Skeletal muscle tissue (tissue), 4 donors: ENCODE measurements around the gene CRTC1. TPM values are rescaled to one million over a fixed set of nuclear protein-coding genes. Genes with fewer than 3 reads are reported as not detected.

Experiments used
- H3K27ac ChIP-seq: one replicate; pipeline ENCODE4 v1.7.0; 2013; ENCODE audit warnings: mild to moderate bottlenecking, low read depth, low read length, inconsistent platforms
- H3K27me3 ChIP-seq, 3 donors: one replicate each; pipeline ENCODE4 v1.7.0; 2013; ENCODE audit warnings: low read length in 3 of 3; ENCODE audit not compliant: control insufficient read depth in 3 of 3, insufficient read depth in 3 of 3
- H3K36me3 ChIP-seq, 3 donors: one replicate each; pipeline ENCODE4 v1.7.0; 2013; ENCODE audit warnings: low read length in 3 of 3; ENCODE audit not compliant: control insufficient read depth in 3 of 3, insufficient read depth in 3 of 3
- H3K4me1 ChIP-seq, 3 donors: one replicate each; pipeline ENCODE4 v1.7.0; 2013; ENCODE audit warnings: low read length in 3 of 3, mild to moderate bottlenecking in 3 of 3; ENCODE audit not compliant: control insufficient read depth in 3 of 3, insufficient read depth in 3 of 3
- H3K4me3 ChIP-seq, 3 donors: one replicate each; pipeline ENCODE4 v1.7.0; 2013; ENCODE audit warnings: low read length in 3 of 3
- H3K9ac ChIP-seq, 3 donors: one replicate each; pipeline ENCODE4 v1.7.0; 2013; ENCODE audit warnings: low read length in 3 of 3, mild to moderate bottlenecking in 3 of 3, moderate library complexity in 2 of 3, low read depth in 1 of 3
- H3K9me3 ChIP-seq, 3 donors: one replicate each; pipeline ENCODE4 v1.7.0; 2013; ENCODE audit warnings: low read length in 3 of 3; ENCODE audit not compliant: control insufficient read depth in 3 of 3
- total RNA-seq: library from RNA; depleted of rRNA; stranded (reverse); fragments of >200 nt; gene quantifications from one replicate; pipeline ENCODE4 v1.2.3, GENCODE V29; 2014
- donor health status: Osteomylitis.

Gene CRTC1
- total RNA-seq, 1 donor from 2014 or later, result 3.1 TPM

GRCh38 chr19:18742324-18742723 is 58.8 kb downstream of the CRTC1 start:
- no peaks in the 10 kb centered on the region for H3K36me3 ChIP-seq
- H3K9me3 ChIP-seq, result no peaks in the 10 kb centered on the region
- H3K27me3 ChIP-seq, result no peaks in the 10 kb centered on the region
- H3K27ac ChIP-seq, result no peak overlapping the region
- H3K9ac ChIP-seq, result no peak overlapping the region
- peaks cover 0 to 7% (median 0%) of the 10 kb centered on the region in 3 donors for H3K4me1 ChIP-seq
- H3K4me3 ChIP-seq, result no peak overlapping the region

- Histone ChIP-seq H3K27me3 (no peaks in the 10 kb centered on the region), H3K4me3 (no peak overlapping the region), H3K36me3 (no peaks in the 10 kb centered on the region), H3K4me1 (peaks cover 0 to 7% (median 0%) of the 10 kb centered on the region in 3 donors), H3K9ac (no peak overlapping the region), H3K27ac (no peak overlapping the region), H3K9me3 (no peaks in the 10 kb centered on the region)
Observed at GRCh38 chr19:18742838-18743783, 59.6 kb downstream of the CRTC1 start.

GRCh38 chr19:18743784-18744418 is 60.4 kb downstream of the CRTC1 start:
- no peak overlapping the region for H3K27ac ChIP-seq

GRCh38 chr19:18745012-18745735 is 61.7 kb downstream of the CRTC1 start:
- H3K9me3 ChIP-seq, result no peaks in the 10 kb centered on the region
- H3K4me1 ChIP-seq, result peaks cover 0 to 7% (median 0%) of the 10 kb centered on the region in 3 donors

More at GRCh38 chr19:18743784-18744418, 60.4 kb downstream of the CRTC1 start:
- Histone ChIP-seq H3K9me3 (no peaks in the 10 kb centered on the region), H3K36me3 (no peaks in the 10 kb centered on the region), H3K4me3 (no peak overlapping the region), H3K9ac (no peak overlapping the region), H3K27me3 (no peaks in the 10 kb centered on the region), H3K4me1 (peaks cover 0 to 7% (median 0%) of the 10 kb centered on the region in 3 donors)

GRCh38 chr19:18745931-18746330 is 62.5 kb downstream of the CRTC1 start:
- Histone ChIP-seq H3K9me3 (no peaks in the 10 kb centered on the region), H3K27me3 (no peaks in the 10 kb centered on the region), H3K27ac (no peak overlapping the region), H3K9ac (no peak overlapping the region), H3K4me3 (no peak overlapping the region), H3K4me1 (peaks cover 0 to 7% (median 0%) of the 10 kb centered on the region in 3 donors), H3K36me3 (peaks cover 4 to 12% (median 11%) of the 10 kb centered on the region in 3 donors)

More at GRCh38 chr19:18745012-18745735, 61.7 kb downstream of the CRTC1 start:
- H3K4me3 ChIP-seq, result no peak overlapping the region
- no peaks in the 10 kb centered on the region for H3K27me3 ChIP-seq
- H3K27ac ChIP-seq, result no peak overlapping the region
- no peak overlapping the region for H3K9ac ChIP-seq
- peaks cover 0 to 7% (median 5%) of the 10 kb centered on the region in 3 donors for H3K36me3 ChIP-seq

GRCh38 chr19:18746401-18747325 is 63.2 kb downstream of the CRTC1 start:
- Histone ChIP-seq H3K4me1 (peaks cover 0 to 2% (median 0%) of the 10 kb centered on the region in 3 donors), H3K27me3 (no peaks in the 10 kb centered on the region), H3K27ac (no peak overlapping the region), H3K36me3 (peaks cover 4 to 13% (median 11%) of the 10 kb centered on the region in 3 donors), H3K4me3 (no peak overlapping the region), H3K9me3 (no peaks in the 10 kb centered on the region), H3K9ac (no peak overlapping the region)

- Histone ChIP-seq H3K36me3 (peaks cover 9 to 20% (median 13%) of the 10 kb centered on the region in 3 donors), H3K9ac (no peak overlapping the region)
Observed at GRCh38 chr19:18749362-18750231, 66.1 kb downstream of the CRTC1 start.

GRCh38 chr19:18750295-18750970 is 67.0 kb downstream of the CRTC1 start:
- H3K4me1 ChIP-seq, result no peaks in the 10 kb centered on the region
- no peaks in the 10 kb centered on the region for H3K27me3 ChIP-seq
- H3K9me3 ChIP-seq, result no peaks in the 10 kb centered on the region
- no peak overlapping the region for H3K4me3 ChIP-seq
- no peak overlapping the region for H3K9ac ChIP-seq
- H3K36me3 ChIP-seq, result peaks cover 9 to 20% (median 13%) of the 10 kb centered on the region in 3 donors
- H3K27ac ChIP-seq, result no peak overlapping the region

More at GRCh38 chr19:18749362-18750231, 66.1 kb downstream of the CRTC1 start:
- Histone ChIP-seq H3K27ac (no peak overlapping the region), H3K9me3 (no peaks in the 10 kb centered on the region), H3K4me3 (no peak overlapping the region), H3K4me1 (no peaks in the 10 kb centered on the region), H3K27me3 (no peaks in the 10 kb centered on the region)
